Peyer's patch (tissue), 4 donors: Measurements from ENCODE around the gene FMO4. TPM values are rescaled to one million over a fixed set of nuclear protein-coding genes. Genes with fewer than 3 reads are reported as not detected.
"Not testable (repeated sequence)": the region's sequence is repeated elsewhere in the genome, so short reads cannot be mapped to it uniquely, and the experiment has no call there.

Source experiments
- DNase-seq, 3 donors: peaks; one replicate each; pipeline ENCODE4 v3.0.0-alpha.2; 2017 to 2019
- H3K27ac ChIP-seq, 4 donors: fragments of 200-600 bp; sonication (generic); one replicate each; pipeline ENCODE4 v1.5.1; 2016 to 2019
- H3K27me3 ChIP-seq, 2 donors: fragments of 200-600 bp; sonication (generic); one replicate each; pipeline ENCODE4 v1.5.1; 2019
- H3K36me3 ChIP-seq, 3 donors: fragments of 200-600 bp; sonication (generic); one replicate each; pipeline ENCODE4 v1.5.1; 2016 to 2019
- H3K4me1 ChIP-seq, 4 donors: fragments of 200-600 bp; sonication (generic); one replicate each; pipeline ENCODE4 v1.5.1; 2016 to 2019
- H3K4me3 ChIP-seq, 4 donors: fragments of 200-600 bp; sonication (generic); 1 replicate in 3 of 4; 2 replicates in 1 of 4; pipeline ENCODE4 v1.5.1; 2016 to 2019; ENCODE audit warnings: mild to moderate bottlenecking in 1 of 4
- H3K9me3 ChIP-seq, 4 donors: fragments of 200-600 bp; sonication (generic); one replicate each; pipeline ENCODE4 v1.5.1; 2016 to 2019; ENCODE audit warnings: mild to moderate bottlenecking in 1 of 4
- CTCF ChIP-seq, 6 experiments: fragments of 450-650 bp in 4 of 6; fragments of 200-600 bp in 2 of 6; sonication (generic) in 1 of 6; IDR thresholded peaks; one replicate each; pipeline ENCODE4 v1.5.1; 2017 to 2019; ENCODE audit warnings: antibody characterized with exemption in 6 of 6, mild to moderate bottlenecking in 3 of 6, moderate library complexity in 1 of 6
- POLR2A ChIP-seq, 2 donors: fragments of 450-650 bp; IDR thresholded peaks; one replicate each; pipeline ENCODE4 v1.5.1; 2017; ENCODE audit warnings: antibody characterized with exemption in 2 of 2, mild to moderate bottlenecking in 2 of 2, moderate library complexity in 2 of 2
- total RNA-seq, 4 donors: library from RNA; depleted of rRNA; stranded (reverse); fragments of >200 nt; gene quantifications; one replicate each; pipeline ENCODE4 v1.1.0, GENCODE V29; 2016

FMO4 gene
- total RNA-seq, 4 donors from 2014 or later = 9.9 to 33.8 (median 23.1) TPM

GRCh38 chr1:171292799-171293198 lies 21.2 kb upstream of the FMO4 start:
- no peak overlapping the region for H3K4me3 ChIP-seq
- TF ChIP-seq POLR2A (IDR thresholded peaks at IDR 0.05) = no peak
- no peak for TF ChIP-seq CTCF (IDR thresholded peaks at IDR 0.05)
- H3K36me3 ChIP-seq = no peaks in the 10 kb centered on the region
- H3K4me1 ChIP-seq = no peaks in the 10 kb centered on the region
- no peak overlapping the region for H3K27ac ChIP-seq
- H3K27me3 ChIP-seq = no peaks in the 10 kb centered on the region
- no peak for DNase-seq
- no peaks in the 10 kb centered on the region for H3K9me3 ChIP-seq

GRCh38 chr1:171295383-171295782 lies 18.6 kb upstream of the FMO4 start:
- not testable (repeated sequence) for H3K27ac ChIP-seq, DNase-seq, H3K27me3 ChIP-seq

GRCh38 chr1:171295821-171296220 lies 18.2 kb upstream of the FMO4 start:
- DNase-seq = no peak
- Histone ChIP-seq H3K36me3 (no peaks in the 10 kb centered on the region), H3K4me1 (no peaks in the 10 kb centered on the region), H3K27ac (no peak overlapping the region), H3K9me3 (no peaks in the 10 kb centered on the region), H3K27me3 (no peaks in the 10 kb centered on the region), H3K4me3 (no peak overlapping the region)
- no peak for TF ChIP-seq CTCF (IDR thresholded peaks at IDR 0.05)
- TF ChIP-seq POLR2A (IDR thresholded peaks at IDR 0.05) = no peak

More at GRCh38 chr1:171295383-171295782, 18.6 kb upstream of the FMO4 start:
- H3K4me3 ChIP-seq, H3K4me1 ChIP-seq, H3K9me3 ChIP-seq, H3K36me3 ChIP-seq: not testable (repeated sequence)

GRCh38 chr1:171296897-171297296 lies 17.1 kb upstream of the FMO4 start:
- no peak for DNase-seq
- TF ChIP-seq CTCF (IDR thresholded peaks at IDR 0.05) = no peak

GRCh38 chr1:171298696-171299095 lies 15.3 kb upstream of the FMO4 start:
- no peak overlapping the region for H3K27ac ChIP-seq
- TF ChIP-seq CTCF (IDR thresholded peaks at IDR 0.05) (no peak), POLR2A (IDR thresholded peaks at IDR 0.05) (no peak)
- no peaks in the 10 kb centered on the region for H3K27me3 ChIP-seq

More at GRCh38 chr1:171296897-171297296, 17.1 kb upstream of the FMO4 start:
- no peak overlapping the region for H3K4me3 ChIP-seq
- no peaks in the 10 kb centered on the region for H3K36me3 ChIP-seq
- no peak overlapping the region for H3K27ac ChIP-seq
- no peaks in the 10 kb centered on the region for H3K4me1 ChIP-seq
- H3K27me3 ChIP-seq = no peaks in the 10 kb centered on the region
- no peaks in the 10 kb centered on the region for H3K9me3 ChIP-seq

GRCh38 chr1:171299342-171299741 lies 14.6 kb upstream of the FMO4 start:
- Histone ChIP-seq H3K36me3 (no peaks in the 10 kb centered on the region), H3K4me3 (no peak overlapping the region), H3K27ac (no peak overlapping the region), H3K27me3 (no peaks in the 10 kb centered on the region), H3K9me3 (no peaks in the 10 kb centered on the region), H3K4me1 (no peaks in the 10 kb centered on the region)
- no peak for DNase-seq
- TF ChIP-seq CTCF (IDR thresholded peaks at IDR 0.05) (no peak), POLR2A (IDR thresholded peaks at IDR 0.05) (no peak)

More at GRCh38 chr1:171298696-171299095, 15.3 kb upstream of the FMO4 start:
- DNase-seq = no peak
- Histone ChIP-seq H3K4me1 (no peaks in the 10 kb centered on the region), H3K4me3 (no peak overlapping the region), H3K9me3 (no peaks in the 10 kb centered on the region), H3K36me3 (no peaks in the 10 kb centered on the region)
